Measurements from ENCODE around the gene PLD3. TPM values are rescaled to one million over a fixed set of nuclear protein-coding genes. Genes with fewer than 3 reads are reported as not detected.

The PLD3 gene
- total RNA-seq, 1 donor from 2014 or later: 227 TPM

DNA sequence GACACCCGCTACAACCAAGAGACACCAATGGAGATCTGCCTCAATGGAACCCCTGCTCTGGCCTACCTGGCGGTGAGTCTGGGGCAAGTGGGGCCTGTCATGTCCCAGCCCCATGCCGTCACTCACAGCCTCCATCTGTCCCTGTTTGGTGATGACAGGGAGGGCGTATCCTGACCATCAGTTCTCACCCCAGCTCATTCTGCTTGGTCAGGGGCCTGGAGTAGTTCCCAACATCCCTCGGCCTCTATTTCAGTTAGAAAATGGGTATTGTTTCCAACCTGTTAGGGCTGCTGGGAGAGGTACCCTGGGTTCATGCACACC lies 23.3 kb downstream of the PLD3 start:
- peaks cover 32% of the 10 kb centered on the region for H3K36me3 Mint-ChIP-seq (ENCODE audit: low read depth, unreplicated experiment)
- peaks cover 15% of the 10 kb centered on the region for H3K27me3 Mint-ChIP-seq (ENCODE audit: unreplicated experiment)
- no peak overlapping the region for H3K27ac Mint-ChIP-seq (ENCODE audit: unreplicated experiment)
- peaks cover 29% of the 10 kb centered on the region for H3K4me1 Mint-ChIP-seq (ENCODE audit: unreplicated experiment)
- no peak for DNase-seq (ENCODE audit: low spot score)
- TF ChIP-seq, protein P1, sequence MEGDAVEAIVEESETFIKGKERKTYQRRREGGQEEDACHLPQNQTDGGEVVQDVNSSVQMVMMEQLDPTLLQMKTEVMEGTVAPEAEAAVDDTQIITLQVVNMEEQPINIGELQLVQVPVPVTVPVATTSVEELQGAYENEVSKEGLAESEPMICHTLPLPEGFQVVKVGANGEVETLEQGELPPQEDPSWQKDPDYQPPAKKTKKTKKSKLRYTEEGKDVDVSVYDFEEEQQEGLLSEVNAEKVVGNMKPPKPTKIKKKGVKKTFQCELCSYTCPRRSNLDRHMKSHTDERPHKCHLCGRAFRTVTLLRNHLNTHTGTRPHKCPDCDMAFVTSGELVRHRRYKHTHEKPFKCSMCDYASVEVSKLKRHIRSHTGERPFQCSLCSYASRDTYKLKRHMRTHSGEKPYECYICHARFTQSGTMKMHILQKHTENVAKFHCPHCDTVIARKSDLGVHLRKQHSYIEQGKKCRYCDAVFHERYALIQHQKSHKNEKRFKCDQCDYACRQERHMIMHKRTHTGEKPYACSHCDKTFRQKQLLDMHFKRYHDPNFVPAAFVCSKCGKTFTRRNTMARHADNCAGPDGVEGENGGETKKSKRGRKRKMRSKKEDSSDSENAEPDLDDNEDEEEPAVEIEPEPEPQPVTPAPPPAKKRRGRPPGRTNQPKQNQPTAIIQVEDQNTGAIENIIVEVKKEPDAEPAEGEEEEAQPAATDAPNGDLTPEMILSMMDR (IDR thresholded peaks at IDR 0.05; ENCODE audit: unreplicated experiment): no peak
- H3K9me3 Mint-ChIP-seq (ENCODE audit: unreplicated experiment): no peaks in the 10 kb centered on the region
- H3K4me3 Mint-ChIP-seq (ENCODE audit: unreplicated experiment): no peak overlapping the region

- Mint-ChIP-seq H3K9me3 (ENCODE audit: unreplicated experiment) (no peaks in the 10 kb centered on the region), H3K27ac (ENCODE audit: unreplicated experiment) (no peak overlapping the region), H3K27me3 (ENCODE audit: unreplicated experiment) (peaks cover 19% of the 10 kb centered on the region), H3K4me3 (ENCODE audit: unreplicated experiment) (no peak overlapping the region), H3K36me3 (ENCODE audit: low read depth, unreplicated experiment) (peaks cover 30% of the 10 kb centered on the region), H3K4me1 (ENCODE audit: unreplicated experiment) (peaks cover 26% of the 10 kb centered on the region)
- TF ChIP-seq, protein P1 (IDR thresholded peaks at IDR 0.05; ENCODE audit: unreplicated experiment): no peak
- DNase-seq (ENCODE audit: low spot score): no peak
These were observed 25.6 kb downstream of the PLD3 start for GRCh38 chr19:40374084-40374483.

- no peak for DNase-seq (ENCODE audit: low spot score)
- H3K27me3 Mint-ChIP-seq (ENCODE audit: unreplicated experiment): peaks cover 13% of the 10 kb centered on the region
- H3K4me1 Mint-ChIP-seq (ENCODE audit: unreplicated experiment): peaks cover 16% of the 10 kb centered on the region
- peak overlapping the region; percentile 51 for H3K4me3 Mint-ChIP-seq (ENCODE audit: unreplicated experiment)
- peaks cover 24% of the 10 kb centered on the region for H3K36me3 Mint-ChIP-seq (ENCODE audit: low read depth, unreplicated experiment)
- no peaks in the 10 kb centered on the region for H3K9me3 Mint-ChIP-seq (ENCODE audit: unreplicated experiment)
- H3K27ac Mint-ChIP-seq (ENCODE audit: unreplicated experiment): peak overlapping the region; percentile 80
- TF ChIP-seq, protein P1 (IDR thresholded peaks at IDR 0.05; ENCODE audit: unreplicated experiment): no peak
These were observed 27.9 kb downstream of the PLD3 start for GRCh38 chr19:40376286-40376862.

GRCh38 chr19:40377876-40378385 lies 29.4 kb downstream of the PLD3 start:
- Mint-ChIP-seq H3K9me3 (ENCODE audit: unreplicated experiment) (no peaks in the 10 kb centered on the region), H3K27me3 (ENCODE audit: unreplicated experiment) (peaks cover 14% of the 10 kb centered on the region), H3K27ac (ENCODE audit: unreplicated experiment) (no peak overlapping the region), H3K4me3 (ENCODE audit: unreplicated experiment) (peak overlapping the region; percentile 59), H3K4me1 (ENCODE audit: unreplicated experiment) (peaks cover 15% of the 10 kb centered on the region), H3K36me3 (ENCODE audit: low read depth, unreplicated experiment) (peaks cover 20% of the 10 kb centered on the region)
- no peak for DNase-seq (ENCODE audit: low spot score)
- TF ChIP-seq, protein P1 (IDR thresholded peaks at IDR 0.05; ENCODE audit: unreplicated experiment): no peak

GRCh38 chr19:40378509-40378908 lies 30.0 kb downstream of the PLD3 start:
- H3K36me3 Mint-ChIP-seq (ENCODE audit: low read depth, unreplicated experiment): peaks cover 19% of the 10 kb centered on the region
- H3K9me3 Mint-ChIP-seq (ENCODE audit: unreplicated experiment): no peaks in the 10 kb centered on the region
- no peak overlapping the region for H3K27ac Mint-ChIP-seq (ENCODE audit: unreplicated experiment)
- H3K4me3 Mint-ChIP-seq (ENCODE audit: unreplicated experiment): no peak overlapping the region
- TF ChIP-seq, protein P1 (IDR thresholded peaks at IDR 0.05; ENCODE audit: unreplicated experiment): no peak
- no peak for DNase-seq (ENCODE audit: low spot score)
- peaks cover 15% of the 10 kb centered on the region for H3K4me1 Mint-ChIP-seq (ENCODE audit: unreplicated experiment)
- H3K27me3 Mint-ChIP-seq (ENCODE audit: unreplicated experiment): peaks cover 14% of the 10 kb centered on the region
